HL-60 (cell line): ENCODE measurements around the gene PRDX2.

Experiments
- CTCF ChIP-seq: IDR thresholded peaks from one replicate; pipeline ENCODE4 v1.5.1; 2011; ENCODE audit warnings: low read length, control low read depth, inconsistent platforms; ENCODE audit not compliant: insufficient read depth
- REST ChIP-seq: IDR thresholded peaks from 2 replicates; pipeline ENCODE4 v1.6.1; 2012; ENCODE audit warnings: low read depth; ENCODE audit not compliant: insufficient replicate concordance

GRCh38 chr19:12799742-12800465 lies 1.7 kb downstream of the PRDX2 start:
- no peak for TF ChIP-seq REST
- no peak for TF ChIP-seq CTCF
